Adipocyte (in vitro differentiated cells): ENCODE measurements around the gene PPP1R37.
A peak's percentile ranks its signal among the peaks of the same experiment; 100 is the strongest.

Experiments used
- DNase-seq: peaks from one replicate; pipeline ENCODE4 v3.0.0-alpha.2; 2015; ENCODE audit warnings: low read depth
- H3K27me3 ChIP-seq: replicated peaks from 2 replicates; pipeline ENCODE4 v1.7.0; 2013; ENCODE audit warnings: mild to moderate bottlenecking, low read length, moderate library complexity; ENCODE audit not compliant: control insufficient read depth, insufficient read depth
- H3K36me3 ChIP-seq: 2 replicates; pipeline ENCODE4 v1.7.0; 2013; ENCODE audit warnings: low read length, mild to moderate bottlenecking, moderate library complexity; ENCODE audit not compliant: control insufficient read depth, insufficient read depth, severe bottlenecking
- H3K4me1 ChIP-seq: 2 replicates; pipeline ENCODE4 v1.7.0; 2013; ENCODE audit warnings: mild to moderate bottlenecking, low read length, moderate library complexity; ENCODE audit not compliant: control insufficient read depth, insufficient read depth
- H3K4me3 ChIP-seq: 2 replicates; pipeline ENCODE4 v1.7.0; 2013; ENCODE audit warnings: mild to moderate bottlenecking, low read length, moderate library complexity
- H3K9ac ChIP-seq: 2 replicates; pipeline ENCODE4 v1.7.0; 2013; ENCODE audit warnings: mild to moderate bottlenecking, low read length, moderate library complexity
- H3K9me3 ChIP-seq: 2 replicates; pipeline ENCODE4 v1.7.0; 2013; ENCODE audit warnings: mild to moderate bottlenecking, low read length, moderate library complexity; ENCODE audit not compliant: control insufficient read depth

PPP1R37 gene

DNA sequence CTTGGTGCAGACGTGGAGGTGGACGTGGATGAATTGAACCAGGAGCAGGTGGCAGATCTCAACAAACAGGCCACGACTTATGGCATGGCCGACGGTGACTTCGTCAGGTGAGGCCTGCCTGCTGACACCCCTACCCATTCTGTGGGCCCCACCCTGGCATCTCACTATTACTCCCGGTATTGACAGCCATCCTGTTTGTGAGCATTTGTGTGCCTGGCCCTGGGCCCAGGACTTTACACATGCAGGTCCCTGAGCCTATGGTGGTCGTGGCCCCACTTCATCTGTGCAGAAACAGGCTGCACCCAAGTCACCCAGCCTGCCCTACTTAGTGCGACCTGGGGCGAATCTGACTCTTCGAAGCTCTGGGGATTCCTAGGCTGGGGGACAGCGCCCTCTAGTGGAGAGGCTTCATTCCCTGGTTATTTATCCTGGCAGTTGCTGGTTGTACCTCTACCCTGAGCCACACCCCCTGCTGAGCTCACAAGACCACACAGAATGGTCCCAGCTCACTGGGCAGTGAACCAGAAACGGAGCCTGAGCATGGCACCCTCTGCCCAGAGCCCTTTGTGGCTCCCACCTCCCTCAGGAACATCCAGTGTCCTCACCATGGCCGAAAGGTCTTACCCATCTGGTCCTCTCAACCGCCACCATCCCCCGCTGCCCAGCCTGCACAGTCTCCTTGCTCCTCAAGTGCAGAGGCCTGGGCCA is 33.6 kb upstream of the PPP1R37 start:
- H3K27me3 ChIP-seq = no peaks in the 10 kb centered on the region
- DNase-seq = peak; percentile 79
- no peak overlapping the region for H3K9ac ChIP-seq
- no peaks in the 10 kb centered on the region for H3K4me1 ChIP-seq
- no peaks in the 10 kb centered on the region for H3K9me3 ChIP-seq
- H3K4me3 ChIP-seq = no peak overlapping the region
- H3K36me3 ChIP-seq = peaks cover 96% of the 10 kb centered on the region

- Histone ChIP-seq H3K4me3 (no peak overlapping the region), H3K27me3 (no peaks in the 10 kb centered on the region), H3K9ac (no peak overlapping the region), H3K36me3 (peaks cover 92% of the 10 kb centered on the region), H3K4me1 (no peaks in the 10 kb centered on the region), H3K9me3 (no peaks in the 10 kb centered on the region)
- no peak for DNase-seq
Observed at GRCh38 chr19:45061965-45062364, 31.0 kb upstream of the PPP1R37 start.

DNA sequence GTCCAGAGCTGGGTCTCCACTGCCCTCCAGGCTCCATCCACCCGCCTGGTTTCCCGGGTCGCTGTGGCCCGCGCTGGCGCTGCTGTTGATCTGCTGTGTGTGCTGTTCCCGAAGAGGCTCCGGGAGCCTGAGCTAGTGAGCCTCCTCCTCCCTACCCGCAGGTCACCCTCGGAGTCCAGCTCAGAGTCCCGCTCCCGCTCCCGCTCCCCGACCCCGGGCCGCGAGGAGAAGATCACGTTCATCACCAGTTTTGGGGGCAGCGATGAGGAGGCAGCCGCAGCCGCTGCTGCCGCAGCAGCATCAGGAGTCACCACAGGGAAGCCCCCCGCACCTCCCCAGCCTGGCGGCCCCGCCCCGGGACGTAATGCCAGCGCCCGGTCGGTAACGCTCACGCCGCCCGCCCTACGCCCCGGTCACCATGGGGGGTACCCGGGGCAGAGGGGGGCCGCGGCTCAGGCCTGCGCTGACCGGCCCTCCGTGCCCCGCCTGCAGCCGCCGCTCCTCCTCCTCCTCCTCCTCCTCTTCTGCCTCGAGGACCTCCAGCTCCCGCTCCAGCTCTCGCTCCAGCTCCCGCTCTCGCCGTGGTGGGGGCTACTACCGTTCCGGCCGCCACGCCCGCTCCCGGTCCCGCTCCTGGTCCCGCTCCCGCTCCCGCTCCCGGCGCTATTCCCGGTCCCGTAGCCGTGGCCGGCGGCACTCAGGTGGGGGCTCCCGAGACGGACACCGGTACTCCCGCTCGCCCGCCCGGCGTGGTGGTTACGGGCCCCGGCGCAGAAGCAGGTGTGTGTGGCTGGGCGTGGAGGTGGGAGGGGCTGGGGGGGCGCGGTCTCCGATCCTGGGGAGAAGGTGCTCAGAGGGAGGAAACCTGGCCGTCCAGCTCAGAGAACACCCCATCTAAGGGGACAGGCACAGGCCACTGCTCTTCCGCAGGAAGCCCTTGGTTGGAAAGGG is 28.9 kb upstream of the PPP1R37 start:
- H3K27me3 ChIP-seq = no peaks in the 10 kb centered on the region
- no peaks in the 10 kb centered on the region for H3K4me1 ChIP-seq
- peaks cover 85% of the 10 kb centered on the region for H3K36me3 ChIP-seq
- no peak overlapping the region for H3K9ac ChIP-seq
- H3K9me3 ChIP-seq = no peaks in the 10 kb centered on the region
- DNase-seq = no peak
- H3K4me3 ChIP-seq = no peak overlapping the region

- Histone ChIP-seq H3K4me3 (no peak overlapping the region), H3K9ac (no peak overlapping the region), H3K4me1 (no peaks in the 10 kb centered on the region), H3K36me3 (peaks cover 76% of the 10 kb centered on the region), H3K9me3 (no peaks in the 10 kb centered on the region), H3K27me3 (no peaks in the 10 kb centered on the region)
- no peak for DNase-seq
Observed at GRCh38 chr19:45066921-45067661, 25.9 kb upstream of the PPP1R37 start.

- H3K9me3 ChIP-seq = no peaks in the 10 kb centered on the region
- H3K36me3 ChIP-seq = peaks cover 67% of the 10 kb centered on the region
- no peaks in the 10 kb centered on the region for H3K27me3 ChIP-seq
- no peak overlapping the region for H3K9ac ChIP-seq
- no peak for DNase-seq
- H3K4me3 ChIP-seq = no peak overlapping the region
- H3K4me1 ChIP-seq = no peaks in the 10 kb centered on the region
Observed at GRCh38 chr19:45068041-45068440, 24.9 kb upstream of the PPP1R37 start.

GRCh38 chr19:45069056-45069455 is 23.9 kb upstream of the PPP1R37 start:
- H3K9ac ChIP-seq = no peak overlapping the region
- peak; percentile 15 for DNase-seq
- H3K36me3 ChIP-seq = peaks cover 59% of the 10 kb centered on the region
- no peaks in the 10 kb centered on the region for H3K27me3 ChIP-seq
- H3K9me3 ChIP-seq = no peaks in the 10 kb centered on the region
- no peaks in the 10 kb centered on the region for H3K4me1 ChIP-seq
- H3K4me3 ChIP-seq = no peak overlapping the region

- Histone ChIP-seq H3K4me1 (no peaks in the 10 kb centered on the region), H3K27me3 (no peaks in the 10 kb centered on the region), H3K4me3 (no peak overlapping the region), H3K9me3 (no peaks in the 10 kb centered on the region), H3K9ac (no peak overlapping the region), H3K36me3 (peaks cover 47% of the 10 kb centered on the region)
- no peak for DNase-seq
Observed at GRCh38 chr19:45070214-45070613, 22.8 kb upstream of the PPP1R37 start.

DNA sequence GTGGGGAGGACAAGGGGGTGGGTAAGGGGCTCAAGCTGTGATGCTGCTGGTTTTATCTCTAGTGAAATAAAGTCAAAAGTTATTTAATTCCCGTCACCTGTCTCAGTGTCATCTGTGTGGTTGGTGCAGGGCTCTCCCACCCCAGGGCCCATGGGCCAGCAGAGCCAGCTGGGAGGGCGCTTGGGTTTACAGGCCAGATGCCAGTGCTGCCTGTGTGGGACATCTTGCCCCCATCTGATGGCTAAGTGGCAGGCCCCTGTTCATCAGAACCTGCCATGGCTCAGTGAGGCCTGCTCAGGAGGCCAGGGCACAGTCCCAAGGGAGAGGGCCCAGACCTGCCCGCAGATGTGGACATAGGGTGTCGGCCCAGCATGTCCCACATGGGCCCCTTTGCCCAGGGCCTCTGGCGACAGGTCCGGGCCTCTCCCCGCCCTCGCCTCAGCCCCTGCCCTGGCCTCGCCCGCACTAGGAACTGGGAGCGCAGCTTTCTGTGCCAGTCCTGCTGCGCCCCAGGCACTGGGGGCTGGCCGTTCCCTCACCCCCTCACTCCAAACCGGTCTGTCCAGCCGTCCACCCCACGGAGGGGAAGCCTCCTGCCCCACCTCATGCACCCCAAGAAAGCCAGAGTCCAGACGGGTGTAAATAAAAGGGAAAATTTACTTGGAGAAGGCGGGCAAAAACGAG is 22.0 kb upstream of the PPP1R37 start:
- Histone ChIP-seq H3K36me3 (peaks cover 39% of the 10 kb centered on the region), H3K9me3 (no peaks in the 10 kb centered on the region), H3K9ac (no peak overlapping the region), H3K4me3 (no peak overlapping the region), H3K27me3 (no peaks in the 10 kb centered on the region), H3K4me1 (no peaks in the 10 kb centered on the region)
- DNase-seq = no peak

- Histone ChIP-seq H3K9me3 (no peaks in the 10 kb centered on the region), H3K4me3 (no peak overlapping the region), H3K9ac (no peak overlapping the region), H3K4me1 (no peaks in the 10 kb centered on the region), H3K27me3 (no peaks in the 10 kb centered on the region), H3K36me3 (peaks cover 38% of the 10 kb centered on the region)
- no peak for DNase-seq
Observed at GRCh38 chr19:45071545-45071938, 21.4 kb upstream of the PPP1R37 start.

DNA sequence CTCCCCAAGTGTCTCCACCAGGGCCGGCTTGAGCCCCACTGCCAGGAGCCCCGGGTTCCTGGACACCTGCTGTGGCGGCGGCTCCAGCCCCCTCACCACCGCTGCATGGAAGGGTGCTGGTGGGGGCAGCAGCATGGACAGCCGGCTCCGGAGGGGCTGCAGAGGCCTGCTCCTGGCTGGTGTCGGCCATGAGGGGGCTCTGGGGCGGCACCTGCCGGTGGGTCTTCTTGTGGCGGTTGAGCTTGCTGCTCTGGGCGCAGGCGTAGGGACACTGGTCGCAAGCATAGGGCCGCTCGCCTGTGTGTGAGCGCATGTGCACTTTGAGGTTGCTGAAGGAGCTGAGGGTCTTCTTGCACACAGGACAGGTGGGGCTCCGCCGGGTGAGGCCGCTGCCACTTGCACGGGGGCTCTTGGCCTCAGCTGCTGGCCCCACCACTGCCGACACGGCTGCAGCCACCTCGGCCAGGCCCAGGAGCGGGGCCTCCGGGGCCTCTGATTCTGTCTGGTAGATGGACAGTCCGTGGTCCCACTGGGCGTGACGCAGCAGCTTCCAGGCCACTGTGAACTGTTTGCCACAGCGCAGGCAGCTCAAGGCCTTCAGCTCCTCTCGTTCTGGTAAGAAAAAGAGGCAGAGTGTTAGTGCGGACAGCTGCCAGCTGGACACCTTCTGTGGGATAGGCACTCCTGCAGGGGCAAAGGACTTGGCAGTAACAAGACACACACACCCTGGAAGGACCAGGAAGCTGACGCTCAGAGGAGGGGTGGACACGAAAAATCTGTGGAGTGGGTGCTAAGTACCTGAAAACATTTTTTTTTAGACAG is 20.8 kb upstream of the PPP1R37 start:
- Histone ChIP-seq H3K36me3 (peaks cover 32% of the 10 kb centered on the region), H3K27me3 (no peaks in the 10 kb centered on the region), H3K4me3 (no peak overlapping the region), H3K9me3 (no peaks in the 10 kb centered on the region), H3K4me1 (no peaks in the 10 kb centered on the region), H3K9ac (no peak overlapping the region)
- no peak for DNase-seq
